ENCODE results near the gene KLK15. TPM values are rescaled to one million over a fixed set of nuclear protein-coding genes. Genes with fewer than 3 reads are reported as not detected.

Gene KLK15
- total RNA-seq, 1 donor from 2014 or later = not detected

- H3K4me3 ChIP-seq (ENCODE audit: low read depth, low read length) = no peak overlapping the region
- DNase-seq (ENCODE audit: low read depth) = no peak
- no peak for TF ChIP-seq CTCF (IDR thresholded peaks at IDR 0.05; ENCODE audit: insufficient read depth, low read length, poor library complexity, severe bottlenecking)
- H3K36me3 ChIP-seq (ENCODE audit: control insufficient read depth, insufficient read depth, low read length) = no peaks in the 10 kb centered on the region
- no peaks in the 10 kb centered on the region for H3K27me3 ChIP-seq (ENCODE audit: control insufficient read depth, insufficient read depth, low read length)
Observed at GRCh38 chr19:50861496-50862286, 28.3 kb upstream of the KLK15 start.

GRCh38 chr19:50861010-50861409 lies 27.6 kb upstream of the KLK15 start:
- Histone ChIP-seq H3K4me3 (ENCODE audit: low read depth, low read length) (no peak overlapping the region), H3K36me3 (ENCODE audit: control insufficient read depth, insufficient read depth, low read length) (no peaks in the 10 kb centered on the region), H3K27me3 (ENCODE audit: control insufficient read depth, insufficient read depth, low read length) (no peaks in the 10 kb centered on the region)
- TF ChIP-seq CTCF (IDR thresholded peaks at IDR 0.05; ENCODE audit: insufficient read depth, low read length, poor library complexity, severe bottlenecking) = no peak
- no peak for DNase-seq (ENCODE audit: low read depth)

- H3K27me3 ChIP-seq (ENCODE audit: control insufficient read depth, insufficient read depth, low read length) = no peaks in the 10 kb centered on the region
- no peaks in the 10 kb centered on the region for H3K36me3 ChIP-seq (ENCODE audit: control insufficient read depth, insufficient read depth, low read length)
- no peak for DNase-seq (ENCODE audit: low read depth)
- TF ChIP-seq CTCF (IDR thresholded peaks at IDR 0.05; ENCODE audit: insufficient read depth, low read length, poor library complexity, severe bottlenecking) = no peak
- no peak overlapping the region for H3K4me3 ChIP-seq (ENCODE audit: low read depth, low read length)
Observed at GRCh38 chr19:50859849-50860248, 26.5 kb upstream of the KLK15 start.

- no peak for TF ChIP-seq CTCF (IDR thresholded peaks at IDR 0.05; ENCODE audit: insufficient read depth, low read length, poor library complexity, severe bottlenecking)
Observed at GRCh38 chr19:50858886-50859285, 25.5 kb upstream of the KLK15 start.

GRCh38 chr19:50857366-50857765 lies 24.0 kb upstream of the KLK15 start:
- no peak for TF ChIP-seq CTCF (IDR thresholded peaks at IDR 0.05; ENCODE audit: insufficient read depth, low read length, poor library complexity, severe bottlenecking)
- DNase-seq (ENCODE audit: low read depth) = no peak
- Histone ChIP-seq H3K4me3 (ENCODE audit: low read depth, low read length) (no peak overlapping the region), H3K27me3 (ENCODE audit: control insufficient read depth, insufficient read depth, low read length) (no peaks in the 10 kb centered on the region), H3K36me3 (ENCODE audit: control insufficient read depth, insufficient read depth, low read length) (no peaks in the 10 kb centered on the region)

More at GRCh38 chr19:50858886-50859285, 25.5 kb upstream of the KLK15 start:
- DNase-seq (ENCODE audit: low read depth) = no peak
- H3K27me3 ChIP-seq (ENCODE audit: control insufficient read depth, insufficient read depth, low read length) = no peaks in the 10 kb centered on the region
- H3K4me3 ChIP-seq (ENCODE audit: low read depth, low read length) = no peak overlapping the region
- H3K36me3 ChIP-seq (ENCODE audit: control insufficient read depth, insufficient read depth, low read length) = no peaks in the 10 kb centered on the region

Data from kidney epithelial cell (primary cell).